Loucy (cell line): Measurements from ENCODE around the gene PPARG.

Experiments used
- EZH2phosphoT487 ChIP-seq: fragments of 200-600 bp; IDR thresholded peaks from 2 replicates; pipeline ENCODE4 v1.6.1; 2018; ENCODE audit warnings: antibody characterized with exemption, mild to moderate bottlenecking, moderate library complexity, borderline replicate concordance
- TF ChIP-seq, protein P1 (sequence below): fragments of 200-600 bp; sonication (generic); conservative IDR thresholded peaks from 2 replicates; pipeline ENCODE4 v1.5.1; 2014; ENCODE audit warnings: mild to moderate bottlenecking, antibody characterized with exemption, low read length

DNA sequence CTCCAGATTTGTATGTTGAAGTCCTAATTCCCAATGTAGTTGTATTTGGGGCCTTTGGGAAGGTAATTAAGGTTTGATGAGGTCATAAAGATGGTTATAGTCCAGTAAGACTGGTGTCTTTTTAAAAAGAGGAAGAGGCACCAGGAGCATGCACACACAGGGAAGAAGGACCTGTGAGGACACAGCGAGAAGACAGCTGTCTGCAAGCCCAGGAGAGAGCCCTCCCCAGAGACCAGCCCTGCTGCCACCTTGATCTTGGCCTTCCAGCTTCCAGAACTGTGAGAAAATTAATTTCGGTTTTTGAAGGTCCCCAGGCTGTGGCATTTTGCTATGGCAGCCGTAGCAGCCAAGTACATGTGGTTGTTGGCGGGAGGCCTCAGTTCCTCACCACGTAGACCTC lies 162.6 kb downstream of the PPARG start:
- TF ChIP-seq EZH2phosphoT487, result no peak
- TF ChIP-seq, protein P1, sequence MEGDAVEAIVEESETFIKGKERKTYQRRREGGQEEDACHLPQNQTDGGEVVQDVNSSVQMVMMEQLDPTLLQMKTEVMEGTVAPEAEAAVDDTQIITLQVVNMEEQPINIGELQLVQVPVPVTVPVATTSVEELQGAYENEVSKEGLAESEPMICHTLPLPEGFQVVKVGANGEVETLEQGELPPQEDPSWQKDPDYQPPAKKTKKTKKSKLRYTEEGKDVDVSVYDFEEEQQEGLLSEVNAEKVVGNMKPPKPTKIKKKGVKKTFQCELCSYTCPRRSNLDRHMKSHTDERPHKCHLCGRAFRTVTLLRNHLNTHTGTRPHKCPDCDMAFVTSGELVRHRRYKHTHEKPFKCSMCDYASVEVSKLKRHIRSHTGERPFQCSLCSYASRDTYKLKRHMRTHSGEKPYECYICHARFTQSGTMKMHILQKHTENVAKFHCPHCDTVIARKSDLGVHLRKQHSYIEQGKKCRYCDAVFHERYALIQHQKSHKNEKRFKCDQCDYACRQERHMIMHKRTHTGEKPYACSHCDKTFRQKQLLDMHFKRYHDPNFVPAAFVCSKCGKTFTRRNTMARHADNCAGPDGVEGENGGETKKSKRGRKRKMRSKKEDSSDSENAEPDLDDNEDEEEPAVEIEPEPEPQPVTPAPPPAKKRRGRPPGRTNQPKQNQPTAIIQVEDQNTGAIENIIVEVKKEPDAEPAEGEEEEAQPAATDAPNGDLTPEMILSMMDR, result no peak
